ES-I3 (cell line): ENCODE measurements around the gene STING1.
"Not testable (repeated sequence)": the region's sequence is repeated elsewhere in the genome, so short reads cannot be mapped to it uniquely, and the experiment has no call there.

Source experiments
- H3K36me3 ChIP-seq: 2 replicates; pipeline ENCODE4 v1.6.1; 2013; ENCODE audit warnings: mild to moderate bottlenecking, low read length, control low read depth, moderate library complexity; ENCODE audit not compliant: insufficient read depth
- H3K4me1 ChIP-seq: 2 replicates; pipeline ENCODE4 v1.6.1; 2013; ENCODE audit warnings: mild to moderate bottlenecking, control low read depth, low read length; ENCODE audit not compliant: insufficient read depth
- H3K9ac ChIP-seq: 2 replicates; pipeline ENCODE4 v1.6.1; 2013; ENCODE audit warnings: low read depth, mild to moderate bottlenecking, low read length, moderate library complexity
- H3K9me3 ChIP-seq: 2 replicates; pipeline ENCODE4 v1.6.1; 2013; ENCODE audit warnings: mild to moderate bottlenecking, low read length, moderate library complexity; ENCODE audit not compliant: control insufficient read depth, insufficient read depth

STING1 gene

DNA sequence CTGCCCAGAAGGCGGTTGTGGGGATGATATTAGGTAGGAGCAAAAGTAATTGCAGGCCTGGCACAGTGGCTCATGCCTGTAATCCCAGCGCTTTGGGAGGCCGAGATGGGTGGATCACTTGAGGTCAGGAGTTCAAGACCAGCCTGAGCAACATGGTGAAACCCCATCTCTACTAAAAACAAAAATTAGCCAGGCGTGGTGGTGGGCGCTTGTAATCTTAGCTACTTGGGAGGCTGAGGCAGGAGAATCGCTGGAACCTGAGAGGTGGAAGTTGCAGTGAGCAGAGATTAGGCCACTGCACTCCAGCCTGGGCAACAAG lies 291 bp upstream of the STING1 start:
- not testable (repeated sequence) for H3K9me3 ChIP-seq, H3K9ac ChIP-seq

DNA sequence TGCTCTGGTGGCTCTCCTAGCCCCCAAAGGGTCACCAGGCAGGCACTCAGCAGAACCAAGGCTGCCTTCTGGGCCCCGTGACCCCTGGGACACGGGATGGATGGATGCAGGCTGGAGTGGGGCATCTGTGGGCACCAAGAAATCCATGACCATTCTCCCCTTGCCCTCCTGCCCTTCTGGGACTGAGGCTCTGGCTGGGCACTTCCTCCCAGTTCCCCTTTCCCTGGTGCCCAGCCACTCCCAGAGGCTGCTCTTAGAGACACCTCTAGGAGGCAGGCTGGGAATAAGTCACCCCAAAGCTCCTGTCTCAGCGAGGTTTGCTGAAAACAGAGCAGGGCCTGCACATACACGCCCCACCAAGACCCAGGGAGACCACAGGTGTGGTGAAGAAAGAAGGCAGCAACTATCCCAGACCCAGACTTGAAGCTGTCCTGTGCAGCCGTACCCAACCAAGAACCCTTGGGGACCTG lies 943 bp downstream of the STING1 start:
- Histone ChIP-seq H3K9me3 (no peaks in the 10 kb centered on the region), H3K4me1 (peaks cover 4% of the 10 kb centered on the region; the same call in 1 of the 2 replicates), H3K9ac (no peak overlapping the region), H3K36me3 (no peaks in the 10 kb centered on the region)

More for the DNA sequence above, 291 bp upstream of the STING1 start:
- H3K4me1 ChIP-seq, H3K36me3 ChIP-seq: not testable (repeated sequence)

DNA sequence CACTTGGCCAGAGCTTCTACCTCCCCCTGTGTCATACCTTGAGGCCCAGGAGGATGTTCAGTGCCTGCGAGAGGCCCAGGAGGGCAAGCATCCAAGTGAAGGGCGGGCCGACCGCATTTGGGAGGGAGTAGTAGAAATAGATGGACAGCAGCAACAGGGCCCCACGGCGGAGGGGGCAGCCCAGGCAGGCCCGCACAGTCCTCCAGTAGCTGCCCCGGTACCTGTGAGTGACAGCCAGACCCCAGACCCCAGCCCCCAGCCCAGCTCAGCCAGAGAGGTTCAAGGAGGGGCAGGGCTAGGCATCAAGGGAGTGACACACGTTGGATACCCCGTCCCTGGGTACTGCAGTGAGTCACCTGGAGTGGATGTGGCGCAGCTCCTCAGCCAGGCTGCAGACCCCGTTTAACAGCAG lies 1.4 kb downstream of the STING1 start:
- Histone ChIP-seq H3K9ac (no peak overlapping the region), H3K36me3 (no peaks in the 10 kb centered on the region), H3K4me1 (peaks cover 4% of the 10 kb centered on the region; the same call in 1 of the 2 replicates), H3K9me3 (no peaks in the 10 kb centered on the region)

DNA sequence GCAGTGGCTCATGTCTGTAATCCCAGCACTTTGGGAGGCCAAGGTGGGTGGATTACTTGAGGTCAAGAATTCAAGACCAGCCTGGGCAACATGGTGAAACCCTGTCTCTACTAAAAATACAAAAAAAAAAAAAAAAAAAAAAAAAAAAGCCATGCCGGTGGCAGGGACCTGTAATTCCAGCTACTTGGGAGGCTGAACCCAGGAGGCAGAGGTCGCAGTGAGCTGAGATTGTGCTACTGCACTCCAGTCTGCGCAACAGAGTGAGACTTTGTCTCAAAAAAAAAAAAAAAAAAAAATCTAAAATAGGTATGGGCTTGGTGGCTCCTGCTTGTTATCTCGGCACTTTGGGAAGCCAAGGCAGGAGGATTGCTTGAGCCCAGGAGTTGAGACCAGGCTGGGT lies 2.8 kb downstream of the STING1 start:
- not testable (repeated sequence) for H3K9ac ChIP-seq, H3K36me3 ChIP-seq, H3K4me1 ChIP-seq, H3K9me3 ChIP-seq

DNA sequence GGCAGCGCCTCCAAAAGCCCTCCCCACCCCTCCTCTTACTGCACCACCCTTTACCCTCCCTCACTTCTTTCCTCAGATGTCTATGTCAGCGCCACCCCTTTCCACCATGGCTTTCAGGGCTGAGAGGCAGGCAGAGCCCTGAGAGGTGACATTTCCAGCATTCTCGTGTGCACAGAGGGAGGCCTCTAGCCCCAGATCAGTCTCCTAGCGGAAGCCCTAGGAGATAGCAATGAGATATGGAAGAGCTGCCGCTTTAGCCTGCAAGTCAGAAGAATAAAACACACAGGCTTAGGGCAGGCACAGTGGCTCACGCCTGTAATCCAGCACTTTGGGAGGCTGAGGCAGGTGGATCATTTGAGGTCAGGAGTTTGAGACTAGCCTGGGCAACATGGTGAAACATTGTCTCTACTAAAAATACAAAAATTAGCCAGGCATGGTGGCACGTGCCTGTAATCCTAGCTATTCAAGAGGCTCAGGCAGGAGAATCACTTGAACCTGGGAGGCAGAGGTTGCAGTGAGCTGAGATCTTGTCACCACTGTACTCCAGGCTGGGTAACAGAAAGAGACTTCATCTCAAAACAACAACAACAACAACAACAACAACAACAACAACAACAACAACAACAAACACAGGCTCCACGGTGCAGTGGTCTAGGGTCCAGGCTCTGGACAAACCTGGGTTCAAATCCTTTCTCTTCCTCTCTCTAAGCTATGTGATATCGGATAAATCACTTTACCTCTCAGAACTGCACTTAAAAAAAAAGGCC lies 3.7 kb downstream of the STING1 start:
- not testable (repeated sequence) for H3K4me1 ChIP-seq, H3K36me3 ChIP-seq

DNA sequence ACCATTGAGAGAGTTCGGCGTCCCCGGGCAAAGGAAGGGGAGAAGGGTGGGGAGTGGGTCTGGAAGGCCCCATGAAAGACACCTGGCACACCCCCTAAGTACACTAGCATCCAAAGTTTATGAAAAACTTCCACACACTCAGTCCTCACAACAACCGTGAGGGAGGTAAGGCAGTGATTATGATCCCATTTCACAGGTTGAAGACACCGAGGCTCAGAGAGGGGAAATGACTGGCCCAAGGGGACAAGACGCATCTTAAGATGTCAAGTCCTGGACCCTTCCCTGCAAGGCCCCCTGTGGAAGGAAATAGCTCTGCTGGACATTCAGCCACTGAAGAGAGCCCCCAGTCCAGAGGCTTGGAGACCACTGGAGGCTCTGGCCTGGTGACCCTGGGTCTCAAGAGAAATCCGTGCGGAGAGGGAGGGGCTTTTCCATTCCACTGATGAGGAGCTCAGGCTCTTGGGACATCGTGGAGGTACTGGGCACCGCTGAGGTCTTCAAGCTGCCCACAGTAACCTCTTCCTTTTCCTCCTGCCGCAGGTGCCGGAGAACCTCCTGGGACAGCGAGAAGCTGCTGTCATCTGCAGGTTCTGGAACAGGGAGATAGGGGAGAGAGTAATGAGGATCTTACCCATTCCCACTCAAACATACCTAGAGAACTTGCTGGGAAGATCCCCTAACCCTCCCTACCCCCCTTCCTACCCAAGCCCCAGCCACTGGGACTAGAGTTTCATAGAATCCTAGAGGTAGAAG lies 6.5 kb downstream of the STING1 start:
- Histone ChIP-seq H3K9me3 (no peaks in the 10 kb centered on the region), H3K9ac (no peak overlapping the region), H3K4me1 (peaks cover 20% of the 10 kb centered on the region), H3K36me3 (no peaks in the 10 kb centered on the region)

More for the DNA sequence above, 3.7 kb downstream of the STING1 start:
- H3K9me3 ChIP-seq, H3K9ac ChIP-seq: not testable (repeated sequence)

DNA sequence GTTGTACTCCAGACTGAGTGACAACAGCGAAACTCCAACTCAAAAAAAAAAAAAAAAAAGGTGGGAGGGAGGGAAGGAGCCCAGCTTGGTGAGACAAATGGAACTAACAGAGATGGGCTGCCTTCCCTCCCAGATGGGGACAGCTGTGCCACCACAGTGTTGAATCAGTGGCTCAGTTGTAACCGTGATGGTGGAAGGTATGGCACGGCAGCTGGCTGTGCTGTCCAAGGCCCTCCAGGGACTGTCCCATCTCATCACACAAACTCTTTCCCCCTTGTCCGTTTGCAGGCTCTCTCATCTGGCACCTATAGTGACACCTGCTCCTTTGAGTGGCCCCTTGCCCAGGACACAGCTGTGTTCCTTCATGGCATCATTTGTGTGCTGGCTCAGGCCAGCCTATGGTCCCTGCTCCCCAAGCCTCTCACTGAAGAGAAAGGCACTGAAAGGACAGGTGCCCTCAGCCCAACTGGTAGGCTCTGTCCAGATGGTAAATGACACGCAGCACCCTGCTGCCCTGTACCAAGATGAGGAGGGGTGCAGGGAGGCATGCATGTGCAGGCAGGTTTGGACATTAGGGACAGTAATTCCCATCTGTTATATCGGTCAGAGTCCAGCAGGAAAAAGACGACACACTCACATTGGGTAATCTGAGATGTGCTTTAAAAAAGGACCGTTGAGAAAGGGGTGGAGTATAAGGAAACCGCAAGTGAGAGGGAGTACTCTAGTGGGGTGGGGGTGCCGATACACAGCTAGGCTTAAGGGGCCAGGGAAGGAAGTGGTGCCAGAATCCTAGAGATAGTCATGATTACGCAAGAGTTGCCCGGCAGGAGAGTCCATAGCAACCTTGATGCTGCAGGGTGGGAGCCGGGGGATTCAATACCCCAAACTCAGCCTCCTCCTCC lies 7.4 kb downstream of the STING1 start:
- Histone ChIP-seq H3K9me3 (no peaks in the 10 kb centered on the region), H3K36me3 (no peaks in the 10 kb centered on the region), H3K4me1 (peaks cover 20% of the 10 kb centered on the region), H3K9ac (no peak overlapping the region)

DNA sequence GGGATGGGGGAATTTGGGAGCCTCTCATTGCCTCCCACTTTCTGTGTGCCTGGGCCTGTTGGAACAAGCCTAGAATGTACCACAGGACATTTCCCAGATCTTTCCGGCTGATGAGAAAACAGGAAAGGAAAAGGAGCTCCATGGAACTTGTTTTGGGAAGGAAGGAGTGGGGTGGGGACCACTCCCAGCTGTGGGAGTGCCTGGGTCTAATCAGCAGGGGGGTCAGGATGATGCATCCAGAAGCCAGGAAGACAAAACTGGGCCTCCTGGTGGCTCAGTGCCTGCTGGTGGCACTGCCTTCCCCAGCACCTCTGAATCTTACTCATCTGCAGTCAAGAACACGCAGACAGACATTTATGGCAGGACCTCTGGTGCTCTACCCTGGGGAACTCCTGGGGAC lies 9.0 kb downstream of the STING1 start:
- Histone ChIP-seq H3K9me3 (no peaks in the 10 kb centered on the region), H3K4me1 (peaks cover 20% of the 10 kb centered on the region), H3K36me3 (no peaks in the 10 kb centered on the region), H3K9ac (no peak overlapping the region)

DNA sequence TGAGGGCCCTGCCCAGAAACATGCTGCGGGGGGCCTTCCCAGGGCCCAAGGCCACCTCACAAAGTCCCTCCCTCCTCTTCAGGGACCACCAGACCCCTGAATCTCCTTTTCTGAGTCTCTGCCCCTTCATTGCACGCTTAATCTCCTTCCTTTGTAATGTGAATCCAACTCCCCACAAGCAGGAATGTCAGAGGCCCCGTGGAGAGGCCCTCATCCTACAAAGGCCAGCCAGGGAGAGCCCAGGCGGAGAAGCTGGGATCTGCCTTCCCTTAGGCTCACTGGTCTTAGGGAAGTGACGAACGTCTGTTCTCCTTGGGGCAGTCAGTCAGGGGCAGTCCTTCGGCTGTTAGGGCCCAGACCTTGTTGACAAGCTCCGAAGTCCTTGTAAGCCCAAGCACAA lies 9.5 kb downstream of the STING1 start:
- peaks cover 20% of the 10 kb centered on the region for H3K4me1 ChIP-seq
- no peak overlapping the region for H3K9ac ChIP-seq
- no peaks in the 10 kb centered on the region for H3K9me3 ChIP-seq
- no peaks in the 10 kb centered on the region for H3K36me3 ChIP-seq

DNA sequence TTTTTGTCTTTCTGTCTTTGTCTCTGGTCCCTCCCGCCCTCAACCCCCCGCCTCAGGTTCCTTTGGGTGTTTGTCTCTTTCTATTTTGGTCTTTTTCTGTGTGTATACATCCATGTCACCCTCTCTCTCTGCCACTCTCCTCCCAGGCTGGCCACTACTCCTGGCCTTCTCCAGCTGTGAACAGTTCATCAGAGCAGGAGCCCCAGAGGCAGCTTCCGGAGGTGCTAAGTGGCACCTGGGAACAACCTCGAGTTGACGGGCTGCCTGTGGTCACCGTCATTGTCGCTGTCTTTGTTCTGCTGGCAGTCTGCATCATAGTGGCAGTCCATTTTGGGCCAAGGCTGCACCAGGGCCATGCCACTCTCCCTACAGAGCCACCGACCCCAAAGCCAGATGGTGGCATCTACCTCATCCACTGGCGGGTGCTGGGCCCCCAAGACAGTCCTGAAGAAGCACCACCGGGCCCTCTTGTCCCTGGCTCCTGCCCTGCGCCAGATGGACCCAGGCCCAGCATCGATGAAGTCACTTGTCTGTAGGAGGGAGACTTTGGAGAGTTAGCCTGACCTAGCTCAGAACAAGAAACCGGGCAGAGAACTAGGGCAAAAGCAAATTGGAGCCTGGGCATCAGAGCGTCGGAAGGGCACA lies 10.1 kb downstream of the STING1 start:
- no peak overlapping the region for H3K9ac ChIP-seq
- H3K4me1 ChIP-seq = peaks cover 20% of the 10 kb centered on the region
- H3K36me3 ChIP-seq = no peaks in the 10 kb centered on the region
- H3K9me3 ChIP-seq = no peaks in the 10 kb centered on the region

DNA sequence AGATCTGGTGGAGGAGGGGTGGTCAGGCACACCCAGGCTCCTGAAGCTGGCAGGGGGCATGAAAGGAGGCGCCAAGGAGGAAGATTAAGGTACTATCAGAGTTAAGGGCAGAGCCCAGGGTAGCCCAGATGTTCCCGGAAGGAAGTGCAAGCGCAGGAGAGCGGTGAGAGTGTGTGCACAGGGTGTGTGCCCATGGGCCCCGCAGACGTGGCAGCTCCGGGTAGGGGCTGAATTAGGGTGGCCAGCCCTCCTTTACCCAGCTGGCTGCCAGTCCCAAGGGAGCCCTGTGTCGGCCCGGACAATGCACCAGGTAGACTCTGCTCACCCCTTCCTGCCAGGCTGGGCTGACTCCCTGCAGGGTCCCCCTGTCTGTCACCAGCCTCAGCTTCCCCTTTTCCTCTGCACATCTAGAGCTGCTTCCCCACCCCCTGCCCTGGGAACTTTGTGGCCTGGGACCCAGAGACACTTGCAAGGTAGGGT lies 11.7 kb downstream of the STING1 start, which contains the start of gene SMIM33:
SMIM33 (plus strand) TSS at position 184 of the 480 bp plus-strand sequence; CDS start at position 302, 118 bp downstream.
- peaks cover 20% of the 10 kb centered on the region for H3K4me1 ChIP-seq

DNA sequence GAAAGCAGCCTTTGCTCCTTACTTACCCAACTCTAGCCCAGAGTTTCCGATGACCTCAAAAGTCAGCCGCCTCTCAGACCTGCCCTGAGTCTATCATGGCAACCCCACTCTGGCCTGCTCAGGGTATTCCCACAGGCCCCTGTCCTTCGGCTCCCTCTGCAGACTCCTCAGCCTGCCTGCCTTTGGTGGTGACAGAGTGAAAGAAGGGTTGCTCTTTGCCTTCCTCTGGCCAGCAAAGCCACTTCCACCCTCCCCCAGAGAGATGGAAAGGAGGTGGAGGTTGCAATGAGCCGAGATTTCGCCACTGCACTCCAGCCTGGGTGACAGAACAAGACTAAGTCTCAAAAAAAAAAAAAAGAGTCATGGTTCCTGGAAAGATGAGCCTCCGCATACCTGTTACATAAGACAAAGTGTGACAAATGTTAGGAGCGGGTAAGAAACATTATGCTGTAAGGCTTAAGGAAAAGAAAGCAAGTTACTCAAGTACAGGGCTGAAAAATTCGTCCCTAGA lies 14.1 kb downstream of the STING1 start:
- Histone ChIP-seq H3K36me3 (no peaks in the 10 kb centered on the region), H3K4me1 (peaks cover 16% of the 10 kb centered on the region), H3K9ac (no peak overlapping the region), H3K9me3 (no peaks in the 10 kb centered on the region)

More for the DNA sequence above, 11.7 kb downstream of the STING1 start, which contains the start of gene SMIM33:
- no peaks in the 10 kb centered on the region for H3K36me3 ChIP-seq
- H3K9ac ChIP-seq = no peak within 1 kb of the TSS
- no peaks in the 10 kb centered on the region for H3K9me3 ChIP-seq

DNA sequence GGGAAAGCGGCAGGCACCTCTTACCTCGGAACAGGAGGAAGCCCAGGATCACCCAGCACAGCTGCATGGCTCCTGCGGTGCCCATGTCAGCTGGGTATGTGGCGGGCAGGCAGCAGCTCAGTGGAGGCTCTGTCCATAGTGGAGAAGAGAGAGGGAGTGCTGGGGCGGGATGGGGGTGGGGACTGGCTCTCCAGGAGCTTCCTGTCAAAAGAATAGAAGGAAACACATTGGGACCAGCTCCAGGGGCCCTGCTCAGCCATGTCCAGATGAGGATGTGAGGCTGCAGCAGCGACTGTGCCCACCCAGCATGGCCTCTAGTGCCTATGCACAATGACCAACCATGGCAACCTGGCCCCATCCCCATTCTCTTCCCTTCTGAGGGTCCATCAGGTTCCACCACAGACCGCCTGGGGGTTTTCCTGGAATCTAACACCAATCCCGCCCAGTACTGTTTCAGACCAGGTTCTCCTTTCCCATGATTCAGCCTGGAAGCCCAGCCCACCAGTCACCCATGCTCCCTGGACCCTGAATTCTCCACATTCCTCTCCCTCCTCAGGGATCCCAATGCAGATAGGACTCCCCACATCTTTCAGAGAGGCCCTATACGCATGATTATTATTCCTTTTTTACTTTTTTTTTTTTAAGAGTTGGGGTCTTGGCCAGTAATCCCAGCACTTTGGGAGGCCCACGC lies 19.8 kb downstream of the STING1 start, which contains the start of gene ECSCR:
ECSCR (minus strand) TSS at position 158 of the 691 bp plus-strand sequence; CDS start at position 85, 73 bp downstream.
- H3K4me1 ChIP-seq = peaks cover 40% of the 10 kb centered on the region
- H3K36me3 ChIP-seq = no peaks in the 10 kb centered on the region
- H3K9ac ChIP-seq = no peak within 1 kb of the TSS; the same call in 1 of the 2 replicates
- H3K9me3 ChIP-seq = no peaks in the 10 kb centered on the region
